ENCODE data around the gene CACNA1A.

The CACNA1A gene

DNA sequence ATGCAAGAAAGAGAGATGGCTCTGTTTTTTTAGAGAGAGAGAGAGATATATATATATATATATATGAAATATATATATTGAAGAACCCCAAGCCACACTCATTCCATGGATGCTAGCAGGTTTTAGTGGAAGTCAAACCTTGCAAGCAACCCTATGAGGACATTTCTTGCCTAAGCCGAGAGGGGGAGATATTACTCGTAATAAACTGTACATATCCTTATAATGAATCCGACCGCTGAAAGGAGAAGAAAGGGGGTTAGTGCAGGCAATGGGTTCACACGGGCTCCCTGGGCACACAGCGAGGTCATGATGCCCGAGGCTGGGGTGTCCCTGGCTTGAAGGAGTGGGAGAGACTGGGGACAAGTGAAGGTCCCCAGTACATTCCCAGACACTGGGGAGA is 277.7 kb downstream of the CACNA1A start:
- H3K27me3 ChIP-seq (ENCODE audit: insufficient read depth, poor library complexity, severe bottlenecking), result no peaks in the 10 kb centered on the region
- H3K27ac ChIP-seq (replicated peaks), result no peak overlapping the region

GRCh38 chr19:13226983-13227382 is 279.3 kb downstream of the CACNA1A start:
- no peak overlapping the region for H3K4me3 ChIP-seq (replicated peaks; ENCODE audit: insufficient read depth, low read length)
- TF ChIP-seq CTCF (IDR thresholded peaks at IDR 0.05; ENCODE audit: insufficient read depth, low read length), result no peak
- no peak for TF ChIP-seq REST (IDR thresholded peaks at IDR 0.05; ENCODE audit: insufficient replicate concordance, low read depth)
- no peak for TF ChIP-seq POLR2AphosphoS5 (IDR thresholded peaks at IDR 0.05; ENCODE audit: low read depth)
- TF ChIP-seq SPI1 (IDR thresholded peaks at IDR 0.05; ENCODE audit: borderline replicate concordance, low read depth), result no peak
- TF ChIP-seq GABPA (IDR thresholded peaks at IDR 0.05; ENCODE audit: low read depth), result no peak
- no peak overlapping the region for H3K27ac ChIP-seq (replicated peaks)
- no peaks in the 10 kb centered on the region for H3K27me3 ChIP-seq (ENCODE audit: insufficient read depth, poor library complexity, severe bottlenecking)
- no peak for DNase-seq (ENCODE audit: low read depth in 1 of 2, low spot score in 1 of 2)

More for the DNA sequence above, 277.7 kb downstream of the CACNA1A start:
- H3K4me3 ChIP-seq (replicated peaks; ENCODE audit: insufficient read depth, low read length), result no peak overlapping the region
- TF ChIP-seq GABPA (IDR thresholded peaks at IDR 0.05; ENCODE audit: low read depth), result no peak
- no peak for TF ChIP-seq POLR2AphosphoS5 (IDR thresholded peaks at IDR 0.05; ENCODE audit: low read depth)
- TF ChIP-seq CTCF (IDR thresholded peaks at IDR 0.05; ENCODE audit: insufficient read depth, low read length), result no peak
- no peak for TF ChIP-seq REST (IDR thresholded peaks at IDR 0.05; ENCODE audit: insufficient replicate concordance, low read depth)
- TF ChIP-seq SPI1 (IDR thresholded peaks at IDR 0.05; ENCODE audit: borderline replicate concordance, low read depth), result no peak
- DNase-seq (ENCODE audit: low read depth in 1 of 2, low spot score in 1 of 2), result no peak

- Histone ChIP-seq H3K27me3 (ENCODE audit: insufficient read depth, poor library complexity, severe bottlenecking) (no peaks in the 10 kb centered on the region), H3K27ac (replicated peaks) (no peak overlapping the region), H3K4me3 (replicated peaks; ENCODE audit: insufficient read depth, low read length) (no peak overlapping the region)
- no peak for DNase-seq (ENCODE audit: low read depth in 1 of 2, low spot score in 1 of 2)
- no peak for TF ChIP-seq GABPA (IDR thresholded peaks at IDR 0.05; ENCODE audit: low read depth)
- no peak for TF ChIP-seq POLR2AphosphoS5 (IDR thresholded peaks at IDR 0.05; ENCODE audit: low read depth)
- TF ChIP-seq SPI1 (IDR thresholded peaks at IDR 0.05; ENCODE audit: borderline replicate concordance, low read depth), result no peak
- no peak for TF ChIP-seq CTCF (IDR thresholded peaks at IDR 0.05; ENCODE audit: insufficient read depth, low read length)
- TF ChIP-seq REST (IDR thresholded peaks at IDR 0.05; ENCODE audit: insufficient replicate concordance, low read depth), result no peak
Observed at GRCh38 chr19:13225973-13226865, 280.1 kb downstream of the CACNA1A start.
